HG03457 (cell line): ENCODE measurements around the gene CYP26A1.

Source experiments
- ATAC-seq: cut with Tn5 transposase; IDR thresholded peaks from one replicate; pipeline ENCODE4 v1.9.1; 2021; ENCODE audit warnings: moderate number of reproducible peaks; ENCODE audit not compliant: unreplicated experiment

CYP26A1 gene

DNA sequence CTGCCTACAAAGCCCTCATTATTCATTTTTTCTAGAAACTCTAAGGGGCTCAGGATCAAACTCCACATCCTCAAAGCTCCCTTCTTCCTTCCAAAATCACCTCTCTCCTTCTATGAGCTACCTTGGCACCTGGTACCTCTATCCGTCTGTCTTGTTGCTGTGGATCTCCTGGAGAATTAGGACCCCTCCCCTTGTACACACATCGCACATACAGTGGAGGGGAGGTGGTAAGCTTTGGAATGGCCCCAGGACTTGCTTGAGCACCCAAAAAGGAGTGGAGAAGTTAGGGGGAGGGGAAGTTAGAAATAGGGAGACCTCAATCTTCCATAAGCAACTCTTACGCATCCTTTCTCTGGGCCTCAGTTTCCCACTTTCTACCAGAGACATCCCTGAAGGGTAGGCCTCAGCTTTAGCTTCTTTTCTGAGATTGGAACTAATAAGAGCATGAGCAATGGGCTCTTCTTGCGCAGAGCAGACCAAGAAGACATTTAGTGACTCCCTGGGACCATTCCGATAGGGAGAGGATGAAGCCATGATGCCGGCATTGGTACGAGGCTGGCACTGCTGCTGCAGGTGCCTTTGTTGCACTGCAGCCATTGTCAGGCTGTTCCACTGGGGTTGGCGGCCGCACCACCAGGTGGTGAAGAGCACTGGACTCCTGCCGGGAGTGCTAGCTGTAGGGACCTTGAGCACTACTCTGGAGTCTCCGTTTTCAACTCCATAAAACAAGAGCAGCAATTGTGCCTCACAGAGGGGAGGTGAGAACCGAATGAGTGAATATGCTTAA, 8.6 kb upstream of the CYP26A1 start:
- no peak for ATAC-seq

DNA sequence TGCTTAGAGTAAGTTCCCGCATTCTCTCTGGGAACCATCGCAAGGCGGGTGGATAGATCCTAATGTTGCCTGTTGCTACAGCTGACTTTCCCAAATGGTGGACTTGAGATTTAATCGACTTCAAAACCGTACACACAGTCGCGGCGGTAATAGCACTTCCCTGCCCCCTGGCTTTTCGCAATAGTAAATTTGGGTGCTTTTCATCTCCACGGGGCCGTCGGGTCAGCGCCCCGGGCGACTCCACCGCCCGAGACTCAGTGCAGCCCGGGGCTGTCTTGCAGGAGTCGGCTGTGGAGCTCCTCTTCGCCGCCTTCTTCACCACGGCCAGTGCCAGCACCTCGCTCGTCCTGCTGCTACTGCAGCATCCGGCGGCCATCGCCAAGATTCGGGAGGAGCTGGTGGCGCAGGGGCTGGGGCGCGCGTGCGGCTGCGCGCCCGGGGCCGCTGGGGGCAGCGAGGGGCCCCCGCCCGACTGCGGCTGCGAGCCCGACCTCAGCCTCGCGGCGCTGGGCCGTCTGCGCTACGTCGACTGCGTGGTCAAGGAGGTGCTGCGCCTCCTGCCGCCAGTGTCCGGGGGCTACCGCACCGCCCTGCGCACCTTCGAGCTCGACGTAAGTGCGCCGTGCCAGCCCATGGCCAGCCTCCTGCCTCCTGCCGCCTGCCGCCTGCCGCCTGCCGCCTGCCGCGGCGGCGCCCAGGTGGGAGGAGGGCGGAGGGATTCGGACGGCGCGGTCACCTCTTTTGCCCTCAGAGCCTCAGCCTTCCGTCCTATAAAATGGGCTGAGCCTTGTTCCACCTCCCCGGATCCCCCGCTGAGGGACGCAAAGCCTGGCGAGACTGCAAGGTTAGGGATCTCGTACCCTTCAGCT, 7.8 kb upstream of the CYP26A1 start:
- ATAC-seq: no peak

DNA sequence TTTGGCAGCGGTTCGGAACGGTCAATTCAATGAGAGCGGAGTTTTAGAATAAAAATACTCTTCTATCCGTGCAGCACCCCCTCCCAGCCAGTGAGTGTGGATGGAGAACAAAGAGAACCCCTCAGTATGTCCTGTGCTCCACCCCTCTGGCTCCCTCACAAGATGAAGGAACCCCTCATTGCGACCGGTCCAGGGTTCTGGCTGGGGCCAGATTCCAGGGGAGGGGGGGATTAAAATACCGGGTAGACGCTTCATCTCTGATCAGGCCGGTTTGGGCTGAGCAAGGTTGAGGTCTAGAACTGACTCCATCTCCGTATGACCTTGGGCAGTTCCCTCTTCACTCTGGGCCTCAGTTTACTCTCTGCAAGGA, 7.2 kb upstream of the CYP26A1 start:
- no peak for ATAC-seq

DNA sequence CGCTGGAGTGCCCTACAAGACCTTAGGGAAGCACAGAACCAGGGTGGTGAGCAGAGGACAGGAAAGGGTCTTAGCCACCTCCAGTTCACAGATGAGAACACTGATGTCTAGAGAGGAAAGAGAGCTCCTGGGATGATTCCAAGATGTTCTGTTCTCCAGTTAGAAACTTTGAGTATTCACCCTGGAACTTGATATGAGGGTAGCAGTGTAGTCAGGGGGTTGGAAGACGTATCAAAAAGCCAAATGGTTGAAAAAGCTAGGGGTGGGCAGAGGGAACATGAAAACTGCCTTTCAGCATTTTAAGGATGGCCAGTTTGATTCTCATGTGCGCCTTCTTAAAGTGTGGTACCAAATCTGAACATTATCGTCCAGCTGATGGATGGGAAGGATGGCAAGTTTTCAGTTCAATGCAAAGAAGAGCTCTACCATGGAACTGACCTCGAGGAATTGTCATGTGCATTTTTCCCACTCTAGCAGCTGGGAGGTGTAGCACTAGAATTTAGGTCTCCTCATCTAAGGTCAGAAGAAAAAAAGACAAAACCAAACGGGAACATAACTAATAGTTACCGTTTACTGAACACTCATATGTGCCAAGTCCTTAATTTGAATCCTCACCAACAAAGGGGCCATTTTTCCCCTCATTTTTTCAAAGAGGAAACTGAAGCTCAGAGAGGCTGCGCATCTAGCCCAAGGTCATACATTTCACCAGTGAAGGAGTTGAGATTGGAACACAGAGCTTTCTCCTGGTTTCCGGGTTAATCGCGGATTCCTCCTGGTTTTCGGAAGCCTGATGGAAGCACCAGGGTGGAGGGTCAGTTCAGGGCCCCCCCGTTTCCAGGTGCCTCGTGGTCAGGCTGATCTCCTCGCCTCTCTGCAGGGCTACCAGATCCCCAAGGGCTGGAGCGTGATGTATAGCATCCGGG, 6.0 kb upstream of the CYP26A1 start:
- ATAC-seq: no peak

DNA sequence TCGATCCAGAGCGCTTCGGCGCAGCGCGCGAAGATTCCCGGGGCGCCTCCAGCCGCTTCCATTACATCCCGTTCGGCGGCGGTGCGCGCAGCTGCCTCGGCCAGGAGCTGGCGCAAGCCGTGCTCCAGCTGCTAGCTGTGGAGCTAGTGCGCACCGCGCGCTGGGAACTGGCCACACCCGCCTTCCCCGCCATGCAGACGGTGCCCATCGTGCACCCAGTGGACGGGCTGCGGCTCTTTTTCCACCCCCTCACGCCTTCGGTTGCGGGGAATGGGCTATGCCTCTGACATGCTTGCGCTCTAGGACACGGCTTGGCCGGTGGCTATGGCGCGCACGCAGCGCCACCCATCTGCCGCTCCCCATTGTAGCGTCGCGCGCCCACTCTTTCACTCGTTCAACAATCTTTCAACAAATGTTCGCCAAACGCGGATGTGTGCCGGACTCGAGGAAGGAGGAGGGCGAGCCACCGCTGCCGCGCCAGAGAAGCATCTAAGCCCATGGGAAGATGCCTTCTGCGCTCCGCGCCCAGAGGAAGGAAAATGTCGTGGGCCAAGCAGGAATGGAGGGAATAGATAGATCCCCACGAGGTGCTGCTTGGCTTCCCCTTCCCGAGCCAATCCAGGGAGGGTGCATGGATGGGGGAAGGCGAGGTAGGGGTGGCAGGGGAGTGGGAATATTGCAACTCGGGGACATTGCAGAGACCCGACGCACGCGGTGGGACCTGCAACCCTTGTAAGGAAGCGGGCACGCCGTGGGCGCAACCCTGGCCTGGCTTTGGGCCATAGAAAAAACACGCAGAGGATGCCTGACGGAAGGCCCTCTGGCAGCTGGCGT, 5.1 kb upstream of the CYP26A1 start:
- ATAC-seq: no peak

DNA sequence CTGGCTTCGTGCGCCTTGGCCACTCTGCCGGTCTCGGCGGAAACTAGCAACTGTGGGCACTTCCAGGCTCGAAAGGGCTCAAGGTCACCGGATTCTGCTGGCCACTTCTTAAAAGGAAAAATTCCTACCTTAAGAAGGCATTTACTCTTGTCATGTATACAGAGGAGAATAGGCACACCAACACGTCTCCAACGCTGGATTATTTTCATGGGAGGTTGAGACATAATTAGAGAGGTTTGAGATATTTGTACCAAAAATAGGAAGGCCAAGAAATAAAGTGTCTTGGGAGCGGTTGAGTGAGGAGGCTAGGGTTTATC, 4.5 kb upstream of the CYP26A1 start:
- ATAC-seq: no peak

DNA sequence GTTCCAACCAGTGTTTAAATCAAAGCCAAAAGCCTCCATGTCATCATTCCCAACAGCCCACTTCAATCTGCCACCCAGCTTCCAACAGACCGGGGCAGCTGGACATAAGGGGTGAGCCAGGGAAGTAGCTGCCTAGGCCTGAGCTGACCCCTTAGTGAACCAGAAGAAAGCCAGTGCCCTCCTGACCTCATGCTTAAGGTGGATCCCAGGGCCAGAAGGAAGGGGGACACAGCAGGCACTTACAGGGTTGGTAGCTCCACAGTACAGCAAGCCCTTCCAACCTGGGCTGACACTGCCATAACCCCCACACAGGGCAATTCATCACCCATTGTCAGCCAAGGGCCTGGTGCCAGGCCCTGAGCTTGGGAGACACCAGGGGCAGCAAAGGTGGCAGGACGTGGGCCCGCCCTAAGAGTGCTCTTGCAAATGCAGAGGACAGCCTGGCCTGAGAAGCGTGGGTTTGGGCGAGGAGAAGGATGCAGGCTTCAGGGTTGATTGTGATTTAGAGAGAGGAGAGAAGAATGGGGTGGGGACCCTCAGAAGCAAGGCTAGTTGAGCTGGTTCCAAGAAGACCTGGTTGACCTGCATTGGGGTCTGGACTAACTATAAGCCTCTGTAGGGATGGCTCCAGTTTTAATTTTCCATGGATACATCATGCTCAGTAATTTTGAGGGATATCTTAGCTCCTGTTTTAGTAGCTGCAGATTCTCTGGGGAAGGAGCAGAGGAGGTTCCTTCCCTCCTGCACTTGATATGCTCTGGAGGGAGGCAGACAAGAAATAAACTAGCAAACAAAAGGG, 3.1 kb upstream of the CYP26A1 start:
- no peak for ATAC-seq

DNA sequence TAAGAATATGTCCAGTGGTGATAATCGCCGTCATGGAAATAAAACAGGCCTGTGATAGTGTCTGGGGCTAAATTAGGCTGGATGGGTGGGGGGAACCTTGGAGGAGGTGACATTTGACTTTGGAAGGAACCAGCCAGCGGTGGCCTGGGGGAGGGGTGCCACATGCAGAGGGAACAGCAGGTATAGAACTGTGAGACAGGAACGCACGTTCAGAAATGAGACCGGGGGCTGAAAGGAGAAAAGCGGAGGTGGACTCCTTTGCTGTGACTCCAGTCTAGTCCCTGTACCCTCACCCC, 2.6 kb upstream of the CYP26A1 start:
- no peak for ATAC-seq

DNA sequence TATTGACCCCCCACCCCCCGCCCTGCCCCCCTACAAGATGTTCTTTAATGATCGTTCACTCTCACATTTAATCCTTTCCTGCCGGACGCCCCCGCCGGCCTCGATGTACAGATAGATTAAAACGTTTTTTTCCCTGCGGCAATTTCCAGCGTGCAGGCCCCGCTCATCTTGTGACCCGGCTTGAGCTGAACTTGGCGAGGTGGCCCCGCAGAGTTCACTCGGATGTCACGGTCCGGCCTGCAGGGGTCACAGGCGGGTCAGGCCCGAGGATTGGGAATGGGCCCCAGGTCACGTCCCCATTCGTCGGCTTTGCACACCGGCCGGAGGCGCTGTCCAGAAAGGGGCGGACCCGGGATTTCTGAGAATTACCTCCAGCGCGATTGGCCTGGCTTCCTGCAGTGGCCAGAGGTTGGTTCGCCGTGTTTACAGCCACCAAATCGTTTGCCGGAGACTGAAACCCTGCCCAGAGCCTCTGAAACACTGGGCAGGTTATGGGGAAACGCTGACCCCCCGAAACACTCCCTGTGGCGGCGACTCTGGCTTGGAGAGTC, 1.9 kb upstream of the CYP26A1 start:
- no peak for ATAC-seq

DNA sequence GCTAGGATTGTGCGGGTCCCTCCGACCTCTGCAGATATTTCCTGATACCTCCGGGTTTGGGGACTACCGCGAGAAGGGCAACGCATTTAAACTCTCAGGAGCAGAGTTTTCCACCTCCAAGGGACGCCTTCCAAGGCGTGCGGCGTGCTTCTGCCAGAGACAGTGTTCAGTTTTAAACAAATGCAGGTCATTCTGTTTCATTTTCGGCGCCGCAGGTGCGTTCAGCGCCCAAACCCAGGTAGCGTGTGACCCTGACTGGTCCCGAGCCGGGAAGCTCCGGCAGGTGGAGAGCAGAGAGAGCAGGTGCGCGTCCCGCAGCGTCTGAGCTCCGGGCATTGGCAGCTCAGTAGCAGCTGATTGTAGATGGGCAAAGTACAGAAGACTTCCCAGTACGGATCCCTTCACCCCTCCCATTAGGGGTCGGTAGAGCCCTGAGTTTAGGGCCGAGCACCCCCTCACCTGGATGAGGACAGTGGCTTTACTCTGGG, 1.4 kb upstream of the CYP26A1 start:
- no peak for ATAC-seq

DNA sequence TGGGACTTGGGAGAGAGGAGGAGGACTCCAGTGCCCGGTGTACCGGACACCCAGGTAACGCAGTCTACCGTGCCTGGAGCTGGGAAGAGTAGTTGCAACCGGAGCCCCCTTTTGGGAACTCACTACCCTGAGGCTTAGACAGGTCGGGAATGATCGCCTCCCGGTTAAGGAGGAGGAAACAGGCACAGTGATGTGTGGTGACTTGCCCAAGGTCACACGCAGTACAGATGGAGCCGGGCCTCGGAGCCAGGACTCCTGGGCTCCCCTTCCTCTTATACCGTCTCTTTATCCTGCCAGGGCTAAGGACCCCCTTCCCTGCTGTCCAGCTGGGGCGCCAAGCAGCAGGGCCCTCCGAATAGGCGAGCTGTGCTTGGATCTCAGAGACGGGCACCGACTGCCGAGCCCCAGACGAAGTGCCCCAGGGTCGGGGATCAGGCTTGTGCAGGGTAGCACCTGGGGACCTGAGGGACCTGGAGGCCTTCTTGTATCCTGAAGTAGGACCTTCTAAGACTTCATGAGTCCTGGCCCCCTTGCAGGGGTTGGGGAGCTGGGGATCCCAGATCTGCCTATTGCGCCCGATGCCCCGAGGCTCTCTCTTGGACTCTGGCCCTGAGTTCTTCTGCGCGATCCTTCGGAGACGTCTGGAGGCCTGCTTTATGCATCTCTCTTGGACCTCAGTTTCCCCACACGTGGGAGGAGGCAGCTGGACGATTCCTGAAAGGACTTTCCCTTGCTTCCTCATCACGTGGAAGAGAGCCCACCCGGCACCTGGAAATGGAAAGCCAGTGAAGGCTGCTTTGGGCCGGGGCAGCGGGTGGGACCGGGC, 767 bp upstream of the CYP26A1 start:
- ATAC-seq: no peak

DNA sequence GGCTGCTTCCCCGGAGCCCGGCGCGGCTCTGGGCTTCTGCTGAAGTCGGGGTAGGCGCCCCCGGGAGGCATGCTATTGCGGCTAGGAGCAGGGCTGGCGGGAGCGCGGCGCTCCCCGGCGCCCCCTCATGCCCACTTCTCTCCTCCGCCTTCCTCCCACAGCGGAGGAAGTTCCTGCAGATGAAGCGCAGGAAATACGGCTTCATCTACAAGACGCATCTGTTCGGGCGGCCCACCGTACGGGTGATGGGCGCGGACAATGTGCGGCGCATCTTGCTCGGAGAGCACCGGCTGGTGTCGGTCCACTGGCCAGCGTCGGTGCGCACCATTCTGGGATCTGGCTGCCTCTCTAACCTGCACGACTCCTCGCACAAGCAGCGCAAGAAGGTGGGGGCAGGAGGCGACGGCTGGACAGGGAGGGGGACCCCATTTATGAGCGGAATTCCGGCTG, 479 bp downstream of the CYP26A1 start:
- no peak for ATAC-seq

DNA sequence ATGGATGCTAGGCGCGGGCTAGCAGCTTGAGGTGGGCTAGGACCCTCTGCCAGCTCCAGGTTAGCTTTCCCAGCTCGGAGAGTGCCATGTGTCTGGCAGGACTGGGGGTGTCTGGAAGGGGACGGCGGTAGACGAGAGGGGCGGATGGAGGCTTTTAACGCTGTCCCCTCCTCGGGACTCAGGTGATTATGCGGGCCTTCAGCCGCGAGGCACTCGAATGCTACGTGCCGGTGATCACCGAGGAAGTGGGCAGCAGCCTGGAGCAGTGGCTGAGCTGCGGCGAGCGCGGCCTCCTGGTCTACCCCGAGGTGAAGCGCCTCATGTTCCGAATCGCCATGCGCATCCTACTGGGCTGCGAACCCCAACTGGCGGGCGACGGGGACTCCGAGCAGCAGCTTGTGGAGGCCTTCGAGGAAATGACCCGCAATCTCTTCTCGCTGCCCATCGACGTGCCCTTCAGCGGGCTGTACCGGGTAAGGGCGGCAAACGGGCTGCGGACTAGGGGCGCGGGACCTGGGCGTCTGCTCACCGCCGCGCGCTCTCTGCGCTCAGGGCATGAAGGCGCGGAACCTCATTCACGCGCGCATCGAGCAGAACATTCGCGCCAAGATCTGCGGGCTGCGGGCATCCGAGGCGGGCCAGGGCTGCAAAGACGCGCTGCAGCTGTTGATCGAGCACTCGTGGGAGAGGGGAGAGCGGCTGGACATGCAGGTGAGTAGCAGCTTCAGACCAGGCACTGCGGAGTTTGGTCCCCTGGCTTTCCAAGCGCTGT, 1.1 kb downstream of the CYP26A1 start:
- ATAC-seq: no peak

DNA sequence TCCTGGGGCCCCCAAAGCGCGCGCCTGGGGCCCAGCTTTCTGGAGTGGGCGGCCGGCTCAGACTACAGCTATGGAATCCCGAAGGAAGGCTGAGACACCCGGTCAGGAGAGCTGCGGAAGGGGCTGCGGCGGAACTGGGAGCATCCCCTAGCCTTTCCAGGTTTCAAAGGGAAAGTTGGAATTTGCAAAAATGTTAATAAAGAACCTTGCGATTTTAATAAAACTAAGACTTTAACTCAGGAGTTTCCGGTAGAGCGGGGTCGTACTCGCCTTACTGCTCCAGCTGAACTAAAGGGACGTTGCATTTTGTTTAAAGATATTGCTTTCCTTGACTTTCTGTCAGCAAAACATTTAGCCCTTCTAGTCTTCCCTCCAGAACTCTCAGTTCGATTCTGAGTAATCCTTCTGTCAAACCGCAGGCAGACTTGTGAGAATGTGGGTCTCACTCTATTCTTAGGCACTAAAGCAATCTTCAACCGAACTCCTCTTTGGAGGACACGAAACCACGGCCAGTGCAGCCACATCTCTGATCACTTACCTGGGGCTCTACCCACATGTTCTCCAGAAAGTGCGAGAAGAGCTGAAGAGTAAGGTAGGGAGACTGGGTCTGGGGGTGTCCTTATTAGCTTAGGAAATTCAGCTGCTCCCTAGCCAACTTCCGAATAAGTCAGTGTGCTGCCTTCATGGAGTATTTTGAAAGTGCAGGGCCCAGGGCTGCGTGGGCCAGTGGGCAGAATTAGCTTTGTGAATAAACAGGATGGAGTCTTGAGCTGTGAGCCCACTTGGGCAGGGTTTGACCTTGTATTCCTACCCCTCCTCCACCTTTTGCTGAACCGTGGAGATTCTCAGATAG, 1.9 kb downstream of the CYP26A1 start:
- ATAC-seq: no peak

DNA sequence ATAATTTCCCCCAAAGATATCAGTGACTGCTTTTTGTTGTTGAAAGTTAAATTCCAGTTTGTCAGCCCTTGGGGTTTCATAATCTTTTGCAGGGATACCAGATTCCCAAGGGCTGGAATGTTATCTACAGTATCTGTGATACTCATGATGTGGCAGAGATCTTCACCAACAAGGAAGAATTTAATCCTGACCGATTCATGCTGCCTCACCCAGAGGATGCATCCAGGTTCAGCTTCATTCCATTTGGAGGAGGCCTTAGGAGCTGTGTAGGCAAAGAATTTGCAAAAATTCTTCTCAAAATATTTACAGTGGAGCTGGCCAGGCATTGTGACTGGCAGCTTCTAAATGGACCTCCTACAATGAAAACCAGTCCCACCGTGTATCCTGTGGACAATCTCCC, 3.2 kb downstream of the CYP26A1 start:
- ATAC-seq: no peak

DNA sequence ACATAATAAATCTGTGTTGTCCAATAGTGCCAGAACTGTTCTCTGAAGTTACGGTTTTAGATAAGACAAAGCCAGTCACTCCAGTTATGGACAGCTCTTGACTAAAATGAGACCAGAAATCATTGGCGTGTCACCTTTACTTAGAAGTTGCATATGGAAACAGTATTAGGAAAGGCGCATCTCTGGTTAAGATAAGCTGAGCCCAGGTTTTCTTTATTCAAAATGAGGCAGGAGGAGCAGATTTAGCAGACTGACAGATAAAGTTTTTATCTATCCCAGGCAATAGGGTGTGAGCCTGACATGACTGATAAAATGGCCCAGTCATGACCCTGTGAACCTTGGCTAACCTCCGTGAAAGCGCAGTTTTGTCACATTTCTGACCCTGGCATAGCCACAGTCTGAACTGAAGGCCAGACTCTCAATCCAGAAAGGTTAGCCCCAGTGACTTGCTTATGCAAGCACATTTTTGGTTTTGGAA, 4.2 kb downstream of the CYP26A1 start:
- ATAC-seq: no peak
